Endothelial cell of umbilical vein (primary cell): Measurements from ENCODE around the gene TAB3. TPM values are rescaled to one million over a fixed set of nuclear protein-coding genes. Genes with fewer than 3 reads are reported as not detected.

Experiments used
- BruUV-seq: library from RNA; stranded (reverse); fragments of 400-500 nt; replicated peaks from 2 replicates; lab custom pipeline; 2021; lab: Mats Ljungman, UMichigan
- CTCF ChIA-PET: fragments of 300-600, 350-600 bp; sonication (Branson Sonifier 250); formaldehyde crosslinking; loops from one replicate; lab custom pipeline; 2021; ENCODE audit warnings: antibody characterized with exemption, inconsistent platforms; lab: Charles Lee
- POLR2A ChIA-PET: fragments of 300-600, 350-600 bp; sonication (Branson Sonifier 250); formaldehyde crosslinking; loops from one replicate; lab custom pipeline; 2021; ENCODE audit warnings: antibody characterized with exemption, inconsistent platforms; lab: Charles Lee
- DNase-seq: peaks from one replicate; pipeline ENCODE4 v3.0.0-alpha.2; 2011; ENCODE audit warnings: low read depth, low spot score
- FAIRE-seq: peaks from 2 replicates; lab custom pipeline; 2011; peaks lifted over from hg19 to GRCh38; lab: Jason Lieb, UNC
- H2AFZ ChIP-seq: 2 replicates; pipeline ENCODE4 v1.6.0; 2012; ENCODE audit warnings: low read depth, low read length, control low read depth, inconsistent platforms
- H3K27ac ChIP-seq: 2 replicates; pipeline ENCODE4 v1.5.1; 2011; ENCODE audit warnings: low read depth, mild to moderate bottlenecking, control low read depth, low read length, moderate library complexity; ENCODE audit not compliant: insufficient read depth
- H3K27me3 ChIP-seq, 2 experiments: 2 replicates each; pipeline versions ENCODE4 v1.6.0 to v1.6.1; 2011; ENCODE audit warnings: low read length in 2 of 2, mixed read lengths in 1 of 2; ENCODE audit not compliant: control insufficient read depth in 2 of 2, insufficient read depth in 2 of 2
- H3K36me3 ChIP-seq, 2 experiments: 2 replicates in 1 of 2; 3 replicates in 1 of 2; pipeline ENCODE4 v1.5.1; 2011; ENCODE audit warnings: low read length in 2 of 2, mild to moderate bottlenecking in 1 of 2, moderate library complexity in 1 of 2; ENCODE audit not compliant: control insufficient read depth in 2 of 2, insufficient read depth in 2 of 2; ENCODE audit errors: extremely low read depth in 1 of 2
- H3K4me1 ChIP-seq: 3 replicates; pipeline ENCODE4 v1.5.1; 2011; ENCODE audit warnings: mild to moderate bottlenecking, low read length; ENCODE audit not compliant: control insufficient read depth, insufficient read depth; ENCODE audit errors: extremely low read depth
- H3K4me2 ChIP-seq: 2 replicates; pipeline ENCODE4 v1.6.1; 2011; ENCODE audit warnings: low read length, control low read depth, mixed read lengths; ENCODE audit not compliant: insufficient read depth
- H3K4me3 ChIP-seq, 3 experiments: fragments of 200-600 bp in 1 of 3; sonication (generic), shearing (Covaris generic) in 1 of 3; replicated peaks in 1 of 3; 2 replicates each; pipeline ENCODE4 v1.5.1; 2011 to 2016; ENCODE audit warnings: control low read depth in 3 of 3, low read length in 3 of 3, mild to moderate bottlenecking in 2 of 3, inconsistent platforms in 1 of 3, low read depth in 1 of 3, moderate library complexity in 1 of 3; ENCODE audit not compliant: insufficient read depth in 1 of 3
- H3K79me2 ChIP-seq: 2 replicates; pipeline ENCODE4 v1.6.0; 2012; ENCODE audit warnings: low read length, inconsistent platforms; ENCODE audit not compliant: control insufficient read depth, insufficient read depth
- H3K9ac ChIP-seq: replicated peaks from 2 replicates; pipeline ENCODE3; 2011; ENCODE audit warnings: low read length, control low read depth; ENCODE audit not compliant: insufficient read depth; ENCODE audit errors: extremely low read depth
- H3K9me1 ChIP-seq: replicated peaks from 3 replicates; pipeline ENCODE4 v1.6.0; 2011; ENCODE audit warnings: mild to moderate bottlenecking, low read length; ENCODE audit not compliant: control insufficient read depth, insufficient read depth; ENCODE audit errors: extremely low read depth
- H3K9me3 ChIP-seq: replicated peaks from 2 replicates; pipeline ENCODE4 v1.5.1; 2012; ENCODE audit warnings: low read length, inconsistent platforms; ENCODE audit not compliant: control insufficient read depth, insufficient read depth
- H4K20me1 ChIP-seq: replicated peaks from 2 replicates; pipeline ENCODE3; 2011; ENCODE audit warnings: mild to moderate bottlenecking, low read length; ENCODE audit not compliant: control insufficient read depth, insufficient read depth; ENCODE audit errors: extremely low read depth
- CTCF ChIP-seq, 2 donors: IDR thresholded peaks; 1 replicate in 1 of 2; 2 replicates in 1 of 2; pipeline ENCODE4 v1.5.1; 2011; ENCODE audit warnings: low read length in 2 of 2, mild to moderate bottlenecking in 2 of 2, moderate library complexity in 2 of 2, control low read depth in 1 of 2, inconsistent platforms in 1 of 2, low read depth in 1 of 2; ENCODE audit not compliant: insufficient read depth in 1 of 2; ENCODE audit errors: extremely low read depth in 1 of 2
- EZH2 ChIP-seq: IDR thresholded peaks from 2 replicates; pipeline ENCODE4 v1.6.1; 2012; ENCODE audit warnings: borderline replicate concordance, low read depth, mild to moderate bottlenecking, moderate library complexity, low read length, inconsistent platforms; ENCODE audit not compliant: severe bottlenecking
- FOS ChIP-seq: IDR thresholded peaks from 2 replicates; pipeline ENCODE4 v1.6.1; 2011; ENCODE audit warnings: mild to moderate bottlenecking, low read length, moderate library complexity, borderline replicate concordance; ENCODE audit not compliant: insufficient read depth
- GATA2 ChIP-seq: IDR thresholded peaks from 2 replicates; pipeline ENCODE4 v1.7.0; 2011; ENCODE audit warnings: low read depth, mild to moderate bottlenecking, moderate library complexity, mixed read lengths, low read length; ENCODE audit not compliant: insufficient read length, insufficient read depth
- JUN ChIP-seq: IDR thresholded peaks from 2 replicates; pipeline ENCODE4 v1.6.1; 2011; ENCODE audit warnings: borderline replicate concordance, low read depth; ENCODE audit not compliant: insufficient read length, insufficient read depth
- MYC ChIP-seq: IDR thresholded peaks from one replicate; pipeline ENCODE4 v1.6.1; 2011; ENCODE audit warnings: mild to moderate bottlenecking, low read depth, low read length
- POLR2A ChIP-seq: IDR thresholded peaks from 2 replicates; pipeline ENCODE4 v1.6.1; 2012; ENCODE audit warnings: low read depth, mild to moderate bottlenecking, control low read depth, low read length
- POLR2AphosphoS5 ChIP-seq: IDR thresholded peaks from 2 replicates; pipeline ENCODE4 v1.6.1; 2012; ENCODE audit warnings: low read depth, mild to moderate bottlenecking, control low read depth, low read length, moderate library complexity; ENCODE audit not compliant: insufficient read depth
- dilution Hi-C: fragments of 300-500 bp; cut with MboI; formaldehyde crosslinking; loops from one replicate; pipeline ENCODE4 v1.15.0; 2019; ENCODE audit warnings: low sequenced_read_pairs; ENCODE audit not compliant: extremely low pct_ligation_motif_present
- intact Hi-C: fragments of 100-400 bp; cut with micrococcal nuclease; formaldehyde crosslinking; loops from one replicate; pipeline ENCODE4 v1.10.0; 2022
- polyA plus RNA-seq, 4 experiments: library from polyadenylated mRNA; depleted of rRNA in 3 of 4; stranded (reverse) in 3 of 4; unstranded in 1 of 4; fragments of >200 nt; gene quantifications; 2 replicates each; pipeline versions ENCODE4 v1.2.1 to v1.2.3, GENCODE V29; 2011 to 2012; ENCODE audit warnings: missing spikeins in 1 of 4
- total RNA-seq: library from RNA; stranded (reverse); gene quantifications from 2 replicates; pipeline ENCODE4 v1.2.3, GENCODE V29; 2021
- TF ChIP-seq, protein P1 (sequence below): IDR thresholded peaks from 2 replicates; pipeline ENCODE4 v1.6.1; 2011; ENCODE audit not compliant: insufficient read depth, insufficient read length

TAB3 gene
- total and polyA plus RNA-seq, 2 donors (not counting 3 experiments of a cell fraction or from before 2014, with no cell fraction given) = 11.5 to 11.7 TPM

GRCh38 chrX:30930143-30930542, 41.1 kb upstream of the TAB3 start:
- intact Hi-C loops = no loop called here
- Histone ChIP-seq H3K27ac (no peak overlapping the region), H3K9me3 (no peaks in the 10 kb centered on the region), H3K36me3 (no peaks in the 10 kb centered on the region), H3K79me2 (no peaks in the 10 kb centered on the region), H3K9me1 (no peaks in the 10 kb centered on the region), H3K27me3 (no peaks in the 10 kb centered on the region), H3K4me3 (no peak overlapping the region), H4K20me1 (no peaks in the 10 kb centered on the region), H3K9ac (no peak overlapping the region), H3K4me2 (no peak overlapping the region), H2AFZ (no peak overlapping the region), H3K4me1 (no peaks in the 10 kb centered on the region)
- BruUV-seq = no TSS peak
- dilution Hi-C loops = no loop called here
- DNase-seq = no peak
- FAIRE-seq = no peak
- ChIA-PET CTCF (no interaction called here), POLR2A (no interaction called here)
- TF ChIP-seq, protein P1, sequence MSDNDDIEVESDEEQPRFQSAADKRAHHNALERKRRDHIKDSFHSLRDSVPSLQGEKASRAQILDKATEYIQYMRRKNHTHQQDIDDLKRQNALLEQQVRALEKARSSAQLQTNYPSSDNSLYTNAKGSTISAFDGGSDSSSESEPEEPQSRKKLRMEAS = no peak
- TF ChIP-seq GATA2 (no peak), EZH2 (no peak), POLR2AphosphoS5 (no peak), FOS (no peak), CTCF (IDR thresholded peaks at IDR 0.05; ENCODE audit: extremely low read depth in 1 of 2, insufficient read depth in 1 of 2, low read depth in 1 of 2, low read length in 2 of 2) (no peak), MYC (no peak), POLR2A (no peak), JUN (no peak)
